Neural crest cell (in vitro differentiated cells): Measurements from ENCODE around the gene DLGAP4. TPM values are rescaled to one million over a fixed set of nuclear protein-coding genes. Genes with fewer than 3 reads are reported as not detected.

Experiments
- DNase-seq: peaks from one replicate; pipeline ENCODE4 v3.0.0; 2021; ENCODE audit warnings: low read depth, mixed read lengths, low spot score
- H3K27ac Mint-ChIP-seq: one replicate; pipeline ENCODE4 v1.8.0; 2021; ENCODE audit warnings: mild to moderate bottlenecking, mixed read lengths; ENCODE audit not compliant: unreplicated experiment
- H3K27me3 Mint-ChIP-seq: 2 replicates; pipeline ENCODE4 v1.8.0; 2021; ENCODE audit warnings: low read depth, mild to moderate bottlenecking, mixed read lengths
- H3K36me3 Mint-ChIP-seq: 2 replicates; pipeline ENCODE4 v1.8.0; 2021; ENCODE audit warnings: low read depth, mild to moderate bottlenecking, mixed read lengths
- H3K4me1 Mint-ChIP-seq: 2 replicates; pipeline ENCODE4 v1.8.0; 2021; ENCODE audit warnings: mixed read lengths
- H3K4me3 Mint-ChIP-seq: one replicate; pipeline ENCODE4 v1.8.0; 2021; ENCODE audit warnings: mild to moderate bottlenecking, mixed read lengths
- H3K9me3 Mint-ChIP-seq: 2 replicates; pipeline ENCODE4 v1.8.0; 2021; ENCODE audit warnings: mixed read lengths
- CTCF ChIP-seq: fragments of 200-600 bp; sonication (generic); conservative IDR thresholded peaks from 2 replicates; pipeline ENCODE4 v1.5.0; 2021; ENCODE audit warnings: antibody characterized with exemption, mild to moderate bottlenecking
- total RNA-seq: library from RNA; stranded (reverse); gene quantifications from 2 replicates; pipeline ENCODE4 v1.2.1, GENCODE V29; 2021

Gene DLGAP4
- total RNA-seq, 1 donor from 2014 or later: 95.6 TPM

GRCh38 chr20:36391955-36392354 lies 85.8 kb downstream of the DLGAP4 start:
- DNase-seq: no peak
- TF ChIP-seq CTCF: no peak
- peaks cover 4% of the 10 kb centered on the region for H3K9me3 Mint-ChIP-seq
- H3K36me3 Mint-ChIP-seq: peaks cover 2% of the 10 kb centered on the region
- no peak overlapping the region for H3K4me3 Mint-ChIP-seq
- H3K4me1 Mint-ChIP-seq: peaks cover 7% of the 10 kb centered on the region
- no peak overlapping the region for H3K27ac Mint-ChIP-seq
- peaks cover 44% of the 10 kb centered on the region for H3K27me3 Mint-ChIP-seq

GRCh38 chr20:36392989-36393388 lies 86.8 kb downstream of the DLGAP4 start:
- peaks cover 33% of the 10 kb centered on the region for H3K27me3 Mint-ChIP-seq
- peaks cover 7% of the 10 kb centered on the region for H3K4me1 Mint-ChIP-seq
- TF ChIP-seq CTCF: no peak
- H3K4me3 Mint-ChIP-seq: no peak overlapping the region
- no peak for DNase-seq
- H3K36me3 Mint-ChIP-seq: peaks cover 2% of the 10 kb centered on the region
- H3K27ac Mint-ChIP-seq: no peak overlapping the region
- peaks cover 4% of the 10 kb centered on the region for H3K9me3 Mint-ChIP-seq

GRCh38 chr20:36394340-36394965 lies 88.3 kb downstream of the DLGAP4 start:
- H3K27me3 Mint-ChIP-seq: peaks cover 25% of the 10 kb centered on the region
- no peak overlapping the region for H3K4me3 Mint-ChIP-seq
- TF ChIP-seq CTCF: no peak
- no peak overlapping the region for H3K27ac Mint-ChIP-seq
- peaks cover 7% of the 10 kb centered on the region for H3K4me1 Mint-ChIP-seq
- H3K36me3 Mint-ChIP-seq: peaks cover 2% of the 10 kb centered on the region
- DNase-seq: no peak
- peaks cover 4% of the 10 kb centered on the region for H3K9me3 Mint-ChIP-seq

- Mint-ChIP-seq H3K4me1 (peaks cover 9% of the 10 kb centered on the region), H3K27ac (no peak overlapping the region), H3K36me3 (peaks cover 2% of the 10 kb centered on the region), H3K4me3 (no peak overlapping the region), H3K9me3 (peaks cover 4% of the 10 kb centered on the region), H3K27me3 (peaks cover 22% of the 10 kb centered on the region)
- TF ChIP-seq CTCF: no peak
- no peak for DNase-seq
These were observed 90.2 kb downstream of the DLGAP4 start for GRCh38 chr20:36396340-36396739.

- DNase-seq: no peak
- H3K27ac Mint-ChIP-seq: no peak overlapping the region
- H3K36me3 Mint-ChIP-seq: peaks cover 2% of the 10 kb centered on the region
- peaks cover 25% of the 10 kb centered on the region for H3K27me3 Mint-ChIP-seq
- no peak for TF ChIP-seq CTCF
- no peak overlapping the region for H3K4me3 Mint-ChIP-seq
- H3K4me1 Mint-ChIP-seq: peaks cover 7% of the 10 kb centered on the region
- peaks cover 4% of the 10 kb centered on the region for H3K9me3 Mint-ChIP-seq
These were observed 90.9 kb downstream of the DLGAP4 start for GRCh38 chr20:36396847-36397630.
